Stimulated activated CD8-positive, alpha-beta memory T cell treated with anti-CD3 and anti-CD28 coated beads, Interleukin-12 subunit alpha, Interleukin-12 subunit beta, amount 100 ng/mL, for 4 hours (primary cell): Measurements from ENCODE around the gene C1orf105.
"Not testable (repeated sequence)": the region's sequence is repeated elsewhere in the genome, so short reads cannot be mapped to it uniquely, and the experiment has no call there.

Source experiments
- DNase-seq: peaks from one replicate; pipeline ENCODE4 v3.0.0-alpha.2; 2020; ENCODE audit warnings: low read depth

The C1orf105 gene

GRCh38 chr1:172489847-172490246 is 69.4 kb downstream of the C1orf105 start:
- DNase-seq: no peak

GRCh38 chr1:172492421-172492820 is 71.9 kb downstream of the C1orf105 start:
- no peak for DNase-seq

GRCh38 chr1:172494166-172494565 is 73.7 kb downstream of the C1orf105 start:
- no peak for DNase-seq

- DNase-seq: not testable (repeated sequence)
Measured at GRCh38 chr1:172496127-172496526, 75.6 kb downstream of the C1orf105 start.

- DNase-seq: no peak
Measured at GRCh38 chr1:172496678-172497077, 76.2 kb downstream of the C1orf105 start.

- DNase-seq: no peak
Measured at GRCh38 chr1:172497230-172497629, 76.7 kb downstream of the C1orf105 start.

GRCh38 chr1:172498857-172499256 is 78.4 kb downstream of the C1orf105 start:
- DNase-seq: no peak

- no peak for DNase-seq
Measured at GRCh38 chr1:172499636-172500141, 79.2 kb downstream of the C1orf105 start.

GRCh38 chr1:172500207-172500606 is 79.7 kb downstream of the C1orf105 start:
- DNase-seq: no peak

- no peak for DNase-seq
Measured at GRCh38 chr1:172507741-172508140, 87.3 kb downstream of the C1orf105 start.

- no peak for DNase-seq
Measured at GRCh38 chr1:172510479-172510878, 90.0 kb downstream of the C1orf105 start.

GRCh38 chr1:172512591-172512990 is 92.1 kb downstream of the C1orf105 start:
- DNase-seq: no peak

GRCh38 chr1:172513479-172513878 is 93.0 kb downstream of the C1orf105 start:
- DNase-seq: no peak

GRCh38 chr1:172514108-172514507 is 93.6 kb downstream of the C1orf105 start:
- no peak for DNase-seq

- DNase-seq: no peak
Measured at GRCh38 chr1:172515436-172515835, 95.0 kb downstream of the C1orf105 start.

GRCh38 chr1:172515927-172516326 is 95.4 kb downstream of the C1orf105 start:
- DNase-seq: no peak

- DNase-seq: no peak
Measured at GRCh38 chr1:172517081-172517480, 96.6 kb downstream of the C1orf105 start.

- DNase-seq: no peak
Measured at GRCh38 chr1:172517545-172517944, 97.1 kb downstream of the C1orf105 start.
